ENCODE data around the gene FGF8. TPM values are rescaled to one million over a fixed set of nuclear protein-coding genes. Genes with fewer than 3 reads are reported as not detected.
A peak's percentile ranks its signal among the peaks of the same experiment; 100 is the strongest.

FGF8 gene
- under 1 TPM in 1 of 2 experiments, not detected in 1; 0.38 TPM for total RNA-seq

- peaks cover 24% of the 10 kb centered on the region for H3K36me3 Mint-ChIP-seq (ENCODE audit: low read depth)
- DNase-seq (no peak), ATAC-seq (no peak)
- H3K4me1 Mint-ChIP-seq (ENCODE audit: low read depth) = peaks cover 22% of the 10 kb centered on the region
- no peak within 1 kb of the TSS for H3K27ac Mint-ChIP-seq
- no peaks in the 10 kb centered on the region for H3K9me3 Mint-ChIP-seq
- intact Hi-C loops (cut with micrococcal nuclease) = no loop called here
- POLR2A ChIA-PET = interaction anchor here (0.6 to 1.2 kb wide), 2 partner anchors 8 to 87 kb away, joined by 3 to 4 read pairs; partner anchors contain the start of gene NPM3
- TF ChIP-seq CTCF (IDR thresholded peaks at IDR 0.05) = no peak
- H3K4me3 Mint-ChIP-seq = no peak within 1 kb of the TSS
- CTCF ChIA-PET = interaction anchor here (1.2 kb wide), 1 partner anchor 173 kb away, joined by 3 read pairs; no protein-coding TSS in a partner anchor
- H3K27me3 Mint-ChIP-seq = peaks cover 59% of the 10 kb centered on the region
Measured at GRCh38 chr10:101775273-101776160, at the start of gene FGF8. Gene FGF8 (minus strand): TSS chr10:101776114. CDS start chr10:101775900, 214 bp downstream.

GRCh38 chr10:101824736-101825135, 48.8 kb upstream of the FGF8 start:
- POLR2A ChIA-PET = no interaction called here
- Mint-ChIP-seq H3K4me1 (ENCODE audit: low read depth) (peaks cover 10% of the 10 kb centered on the region), H3K36me3 (ENCODE audit: low read depth) (peaks cover 2% of the 10 kb centered on the region), H3K27me3 (no peaks in the 10 kb centered on the region), H3K9me3 (no peaks in the 10 kb centered on the region), H3K27ac (no peak overlapping the region), H3K4me3 (no peak overlapping the region)
- no peak for TF ChIP-seq CTCF (IDR thresholded peaks at IDR 0.05)
- CTCF ChIA-PET = interaction anchor here (0.7 kb wide), 1 partner anchor 15 kb away, joined by 3 read pairs; no protein-coding TSS in a partner anchor
- ATAC-seq (no peak), DNase-seq (no peak)
- intact Hi-C loops (cut with micrococcal nuclease) = no loop called here

GRCh38 chr10:101818872-101819633, 43.1 kb upstream of the FGF8 start:
- Mint-ChIP-seq H3K27me3 (no peaks in the 10 kb centered on the region), H3K4me1 (ENCODE audit: low read depth) (peaks cover 26% of the 10 kb centered on the region), H3K4me3 (peak overlapping the region; percentile 88), H3K27ac (peak overlapping the region; percentile 96), H3K9me3 (no peaks in the 10 kb centered on the region), H3K36me3 (ENCODE audit: low read depth) (peaks cover 27% of the 10 kb centered on the region)
- TF ChIP-seq CTCF (IDR thresholded peaks at IDR 0.05) = no peak
- ATAC-seq (peak; percentile 38), DNase-seq (no peak)
- POLR2A ChIA-PET = interaction anchor here (0.8 to 6.6 kb wide), 18 partner anchors 9 to 342 kb away, joined by 3 to 53 read pairs (median 6); partner anchors contain the start of genes ARMH3, KCNIP2, NOLC1 and NPM3
- CTCF ChIA-PET = interaction anchor here (0.7 to 9.7 kb wide), 7 partner anchors 12 to 191 kb away, joined by 3 to 125 read pairs (median 4); partner anchors contain the start of gene KCNIP2
- intact Hi-C loops (cut with micrococcal nuclease) = loop anchor here (5.0 kb wide), 1 partner anchor 37 kb away; the partner anchor contains the start of gene NPM3

- Mint-ChIP-seq H3K4me3 (peak within 1 kb of the TSS; percentile 88), H3K36me3 (ENCODE audit: low read depth) (peaks cover 34% of the 10 kb centered on the region), H3K9me3 (no peaks in the 10 kb centered on the region), H3K27ac (peak within 1 kb of the TSS; percentile 96), H3K27me3 (no peaks in the 10 kb centered on the region), H3K4me1 (ENCODE audit: low read depth) (peaks cover 34% of the 10 kb centered on the region)
- peak; percentile 90 for ATAC-seq
- POLR2A ChIA-PET = interaction anchor here (0.7 to 6.6 kb wide), 21 partner anchors 9 to 342 kb away, joined by 3 to 53 read pairs (median 5); partner anchors contain the start of genes ARMH3, KCNIP2, NOLC1 and NPM3
- TF ChIP-seq CTCF (IDR thresholded peaks at IDR 0.05) = no peak
- peak; percentile 99 for DNase-seq
- CTCF ChIA-PET = interaction anchor here (1.1 to 9.7 kb wide), 5 partner anchors 13 to 192 kb away, joined by 3 to 125 read pairs (median 4); partner anchors contain the start of gene KCNIP2
- intact Hi-C loops (cut with micrococcal nuclease) = loop anchor here (5.0 kb wide), 1 partner anchor 36 kb away; the partner anchor contains the start of gene NPM3
Measured at GRCh38 chr10:101818119-101818871, 42.4 kb upstream of the FGF8 start, which contains the start of gene OGA. Gene OGA (minus strand): TSS chr10:101818444. CDS start chr10:101818022, 422 bp downstream.
